ENCODE results near the gene ARHGAP42. TPM values are rescaled to one million over a fixed set of nuclear protein-coding genes. Genes with fewer than 3 reads are reported as not detected.

The ARHGAP42 gene
- total and polyA plus RNA-seq, 2 of the 13 experiments (the other 11 are each of a cell fraction or from before 2014, with no cell fraction given): 2.5 to 4.3 TPM

DNA sequence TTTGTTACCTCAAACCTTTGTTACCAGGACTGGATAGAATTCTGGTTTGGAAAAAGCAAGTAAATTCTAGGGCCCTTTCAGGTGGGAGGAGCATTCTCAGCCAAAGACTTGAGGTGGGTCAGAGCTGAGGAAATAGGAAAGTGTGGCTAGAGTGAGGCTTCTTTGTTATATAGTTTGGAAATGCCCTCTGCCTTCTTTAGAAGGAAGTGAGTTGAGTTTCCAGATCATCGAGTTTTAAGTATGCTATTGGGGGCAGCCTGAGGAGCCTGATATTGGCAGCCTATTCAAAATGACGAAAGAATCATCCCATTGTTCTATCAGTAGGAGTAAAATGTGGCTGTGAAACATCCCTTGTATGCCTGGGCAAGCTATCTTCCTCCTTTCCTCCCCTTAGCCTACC lies 134.1 kb downstream of the ARHGAP42 start:
- Histone ChIP-seq H4K20me1 (ENCODE audit: insufficient read depth, low read length) (no peaks in the 10 kb centered on the region), H3K9ac (ENCODE audit: insufficient read depth, low read depth, low read length) (no peak overlapping the region), H3K27ac (ENCODE audit: extremely low read length, insufficient read depth, low read length) (no peak overlapping the region), H3K9me3 (ENCODE audit: low read length) (no peaks in the 10 kb centered on the region), H3K27me3 (ENCODE audit: control insufficient read depth in 1 of 2, insufficient read depth in 2 of 2, low read length in 2 of 2) (no peaks in the 10 kb centered on the region), H3K79me2 (ENCODE audit: insufficient read depth, low read length) (no peaks in the 10 kb centered on the region), H2AFZ (ENCODE audit: low read length) (no peak overlapping the region), H3K4me1 (ENCODE audit: insufficient read depth, low read length) (no peaks in the 10 kb centered on the region), H3K4me2 (ENCODE audit: low read depth, low read length) (no peak overlapping the region), H3K36me3 (replicated peaks in 1 of 2; ENCODE audit: control insufficient read depth in 1 of 2, insufficient read depth in 2 of 2, low read length in 2 of 2) (no peaks in the 10 kb centered on the region), H3K4me3 (replicated peaks in 1 of 3; ENCODE audit: insufficient read depth in 1 of 3, low read depth in 2 of 3, low read length in 3 of 3) (no peak overlapping the region)
- TF ChIP-seq ZNF670 (CRISPR knock-in tag; IDR thresholded peaks at IDR 0.05; ENCODE audit: borderline replicate concordance): no peak
- TF ChIP-seq, protein P1, sequence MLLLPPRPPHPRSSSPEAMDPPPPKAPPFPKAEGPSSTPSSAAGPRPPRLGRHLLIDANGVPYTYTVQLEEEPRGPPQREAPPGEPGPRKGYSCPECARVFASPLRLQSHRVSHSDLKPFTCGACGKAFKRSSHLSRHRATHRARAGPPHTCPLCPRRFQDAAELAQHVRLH (CRISPR knock-in tag; IDR thresholded peaks at IDR 0.05; ENCODE audit: borderline replicate concordance, low read depth): no peak
- TF ChIP-seq POLR2AphosphoS2 (IDR thresholded peaks at IDR 0.05; ENCODE audit: low read depth, low read length): no peak
- no peak for TF ChIP-seq DNMT1 (CRISPR knock-in tag; IDR thresholded peaks at IDR 0.05)
- TF ChIP-seq, protein P2, sequence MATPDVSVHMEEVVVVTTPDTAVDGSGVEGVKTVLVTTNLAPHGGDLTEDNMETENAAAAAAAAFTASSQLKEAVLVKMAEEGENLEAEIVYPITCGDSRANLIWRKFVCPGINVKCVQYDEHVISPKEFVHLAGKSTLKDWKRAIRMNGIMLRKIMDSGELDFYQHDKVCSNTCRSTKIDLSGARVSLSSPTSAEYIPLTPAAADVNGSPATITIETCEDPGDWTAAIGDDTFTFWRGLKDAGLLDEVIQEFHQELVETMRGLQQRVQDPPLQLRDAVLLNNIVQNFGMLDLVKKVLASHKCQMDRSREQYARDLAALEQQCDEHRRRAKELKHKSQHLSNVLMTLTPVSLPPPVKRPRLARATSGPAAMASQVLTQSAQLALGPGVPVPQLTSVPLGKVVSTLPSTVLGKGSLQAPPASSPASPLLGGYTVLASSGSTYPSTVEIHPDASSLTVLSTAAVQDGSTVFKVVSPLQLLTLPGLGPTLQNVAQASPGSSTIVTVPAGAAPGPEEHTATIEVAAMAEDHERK (CRISPR knock-in tag; IDR thresholded peaks at IDR 0.05; ENCODE audit: low read depth): no peak
- TF ChIP-seq HES4 (CRISPR knock-in tag; IDR thresholded peaks at IDR 0.05; ENCODE audit: borderline replicate concordance): no peak
- TF ChIP-seq SOX5 (CRISPR knock-in tag; IDR thresholded peaks at IDR 0.05; ENCODE audit: borderline replicate concordance): no peak
- TF ChIP-seq, protein P3, sequence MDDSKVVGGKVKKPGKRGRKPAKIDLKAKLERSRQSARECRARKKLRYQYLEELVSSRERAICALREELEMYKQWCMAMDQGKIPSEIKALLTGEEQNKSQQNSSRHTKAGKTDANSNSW (CRISPR knock-in tag; IDR thresholded peaks at IDR 0.05; ENCODE audit: borderline replicate concordance): no peak
- TF ChIP-seq, protein P4, sequence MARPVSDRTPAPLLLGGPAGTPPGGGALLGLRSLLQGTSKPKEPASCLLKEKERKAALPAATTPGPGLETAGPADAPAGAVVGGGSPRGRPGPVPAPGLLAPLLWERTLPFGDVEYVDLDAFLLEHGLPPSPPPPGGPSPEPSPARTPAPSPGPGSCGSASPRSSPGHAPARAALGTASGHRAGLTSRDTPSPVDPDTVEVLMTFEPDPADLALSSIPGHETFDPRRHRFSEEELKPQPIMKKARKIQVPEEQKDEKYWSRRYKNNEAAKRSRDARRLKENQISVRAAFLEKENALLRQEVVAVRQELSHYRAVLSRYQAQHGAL (CRISPR knock-in tag; IDR thresholded peaks at IDR 0.05; ENCODE audit: not compliant biosample characterization): no peak
- no peak for TF ChIP-seq ZNF468 (CRISPR knock-in tag; IDR thresholded peaks at IDR 0.05)
- no peak for TF ChIP-seq ASH2L (IDR thresholded peaks at IDR 0.05; ENCODE audit: insufficient read length, low read depth, low read length)
- TF ChIP-seq, protein P5, sequence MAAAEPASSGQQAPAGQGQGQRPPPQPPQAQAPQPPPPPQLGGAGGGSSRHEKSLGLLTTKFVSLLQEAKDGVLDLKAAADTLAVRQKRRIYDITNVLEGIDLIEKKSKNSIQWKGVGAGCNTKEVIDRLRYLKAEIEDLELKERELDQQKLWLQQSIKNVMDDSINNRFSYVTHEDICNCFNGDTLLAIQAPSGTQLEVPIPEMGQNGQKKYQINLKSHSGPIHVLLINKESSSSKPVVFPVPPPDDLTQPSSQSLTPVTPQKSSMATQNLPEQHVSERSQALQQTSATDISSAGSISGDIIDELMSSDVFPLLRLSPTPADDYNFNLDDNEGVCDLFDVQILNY (CRISPR knock-in tag; conservative IDR thresholded peaks at IDR 0.05): no peak
- TF ChIP-seq NR1H2 (CRISPR knock-in tag; IDR thresholded peaks at IDR 0.05; ENCODE audit: borderline replicate concordance, low read depth): no peak
- TF ChIP-seq ZNF616 (CRISPR knock-in tag; IDR thresholded peaks at IDR 0.05; ENCODE audit: low read depth): no peak
- no peak for TF ChIP-seq ZNF543 (CRISPR knock-in tag; IDR thresholded peaks at IDR 0.05)
- TF ChIP-seq GTF2F1 (IDR thresholded peaks at IDR 0.05; ENCODE audit: low read length): no peak
- no peak for TF ChIP-seq SAFB2 (CRISPR knock-in tag; IDR thresholded peaks at IDR 0.05; ENCODE audit: borderline replicate concordance, low read depth)
- TF ChIP-seq, protein P6, sequence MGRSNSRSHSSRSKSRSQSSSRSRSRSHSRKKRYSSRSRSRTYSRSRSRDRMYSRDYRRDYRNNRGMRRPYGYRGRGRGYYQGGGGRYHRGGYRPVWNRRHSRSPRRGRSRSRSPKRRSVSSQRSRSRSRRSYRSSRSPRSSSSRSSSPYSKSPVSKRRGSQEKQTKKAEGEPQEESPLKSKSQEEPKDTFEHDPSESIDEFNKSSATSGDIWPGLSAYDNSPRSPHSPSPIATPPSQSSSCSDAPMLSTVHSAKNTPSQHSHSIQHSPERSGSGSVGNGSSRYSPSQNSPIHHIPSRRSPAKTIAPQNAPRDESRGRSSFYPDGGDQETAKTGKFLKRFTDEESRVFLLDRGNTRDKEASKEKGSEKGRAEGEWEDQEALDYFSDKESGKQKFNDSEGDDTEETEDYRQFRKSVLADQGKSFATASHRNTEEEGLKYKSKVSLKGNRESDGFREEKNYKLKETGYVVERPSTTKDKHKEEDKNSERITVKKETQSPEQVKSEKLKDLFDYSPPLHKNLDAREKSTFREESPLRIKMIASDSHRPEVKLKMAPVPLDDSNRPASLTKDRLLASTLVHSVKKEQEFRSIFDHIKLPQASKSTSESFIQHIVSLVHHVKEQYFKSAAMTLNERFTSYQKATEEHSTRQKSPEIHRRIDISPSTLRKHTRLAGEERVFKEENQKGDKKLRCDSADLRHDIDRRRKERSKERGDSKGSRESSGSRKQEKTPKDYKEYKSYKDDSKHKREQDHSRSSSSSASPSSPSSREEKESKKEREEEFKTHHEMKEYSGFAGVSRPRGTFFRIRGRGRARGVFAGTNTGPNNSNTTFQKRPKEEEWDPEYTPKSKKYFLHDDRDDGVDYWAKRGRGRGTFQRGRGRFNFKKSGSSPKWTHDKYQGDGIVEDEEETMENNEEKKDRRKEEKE (IDR thresholded peaks at IDR 0.05): no peak
- ChIA-PET CTCF (ENCODE audit: low intra/inter-chr PET ratio, low total read pairs) (no interaction called here), POLR2A (no interaction called here)
- FAIRE-seq (no peak), DNase-seq (ENCODE audit: low spot score) (no peak), ATAC-seq (no peak)
- intact Hi-C loops (cut with micrococcal nuclease; ENCODE audit: unreplicated experiment): no loop called here
- in situ Hi-C loops (cut with HindIII; ENCODE audit: extremely low pct_ligation_motif_present, low pct_unique_long_range_greater_than_20kb): loop anchor here (10.0 kb wide), 1 partner anchor 136 kb away; the partner anchor contains the start of gene ARHGAP42
- no TSS peak for BruUV-seq (replicated peaks)
- 30% methylated on average over 2 of the region's 2 CpGs for WGBS (ENCODE audit: low lambda C conversion rate)

Data from HepG2 (cell line).